ENCODE measurements around the gene C1orf50.

C1orf50 gene

DNA sequence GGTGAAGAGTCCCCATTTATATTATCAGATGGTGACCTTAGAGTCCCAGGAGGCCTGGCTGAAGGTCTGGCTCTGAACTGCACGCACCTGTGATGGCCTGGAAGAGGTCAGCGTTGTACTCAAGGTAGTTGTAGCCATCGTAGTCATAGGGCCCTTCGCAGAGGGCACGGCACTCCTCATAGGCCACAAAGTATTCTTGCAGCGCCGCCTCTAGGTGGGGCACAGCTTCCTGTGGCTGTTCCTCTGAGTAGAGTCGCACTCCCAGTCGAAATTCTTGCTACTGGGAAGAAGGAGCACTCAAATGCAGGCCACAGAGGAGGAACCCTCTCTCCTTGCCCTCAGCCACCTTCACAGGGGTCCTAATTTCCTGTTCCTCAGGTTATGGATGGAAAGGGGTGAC lies 7.9 kb upstream of the C1orf50 start:
- DNase-seq (ENCODE audit: low spot score), result no peak

DNA sequence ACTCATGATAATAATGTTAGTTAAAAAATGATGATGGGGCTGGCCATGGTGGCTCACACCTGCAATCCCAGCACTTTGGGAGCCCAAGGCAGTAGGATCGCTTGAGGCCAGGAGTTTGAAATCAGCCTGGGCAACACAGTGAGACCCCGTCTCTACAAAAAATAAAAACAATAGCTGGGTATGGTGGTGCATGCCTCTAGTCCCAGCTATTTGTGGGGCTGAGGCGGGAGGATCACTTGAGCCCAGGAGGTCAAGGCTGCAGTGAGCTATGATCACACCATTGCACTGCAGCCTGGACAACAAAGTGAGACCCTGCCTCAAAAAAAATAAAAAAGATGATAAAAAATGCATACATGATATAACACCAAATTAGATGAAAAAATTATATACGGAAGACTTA lies 5.5 kb upstream of the C1orf50 start:
- no peak for DNase-seq (ENCODE audit: low spot score)

DNA sequence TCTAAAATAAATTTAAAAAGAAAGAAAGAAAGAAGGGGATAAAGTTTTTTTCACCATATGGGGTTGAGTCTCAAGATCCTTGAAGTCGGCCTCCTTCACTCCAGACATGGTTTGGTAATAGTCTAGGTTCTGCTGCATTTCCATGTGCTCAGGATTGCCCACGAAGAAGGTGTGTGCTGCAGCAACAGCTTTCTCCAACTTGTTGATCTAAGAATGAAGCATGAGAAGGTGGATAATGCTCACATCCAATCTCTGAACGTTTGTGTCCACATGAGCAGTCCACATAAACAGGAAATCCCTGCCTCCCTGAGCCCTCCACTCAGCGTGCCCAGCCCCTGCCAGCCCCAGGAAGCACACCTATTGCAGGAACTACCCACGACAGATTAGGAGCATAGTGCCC lies 4.8 kb upstream of the C1orf50 start:
- no peak for DNase-seq (ENCODE audit: low spot score)

- no peak for DNase-seq (ENCODE audit: low spot score)
Observed at GRCh38 chr1:42765269-42765668, 1.8 kb upstream of the C1orf50 start.

DNA sequence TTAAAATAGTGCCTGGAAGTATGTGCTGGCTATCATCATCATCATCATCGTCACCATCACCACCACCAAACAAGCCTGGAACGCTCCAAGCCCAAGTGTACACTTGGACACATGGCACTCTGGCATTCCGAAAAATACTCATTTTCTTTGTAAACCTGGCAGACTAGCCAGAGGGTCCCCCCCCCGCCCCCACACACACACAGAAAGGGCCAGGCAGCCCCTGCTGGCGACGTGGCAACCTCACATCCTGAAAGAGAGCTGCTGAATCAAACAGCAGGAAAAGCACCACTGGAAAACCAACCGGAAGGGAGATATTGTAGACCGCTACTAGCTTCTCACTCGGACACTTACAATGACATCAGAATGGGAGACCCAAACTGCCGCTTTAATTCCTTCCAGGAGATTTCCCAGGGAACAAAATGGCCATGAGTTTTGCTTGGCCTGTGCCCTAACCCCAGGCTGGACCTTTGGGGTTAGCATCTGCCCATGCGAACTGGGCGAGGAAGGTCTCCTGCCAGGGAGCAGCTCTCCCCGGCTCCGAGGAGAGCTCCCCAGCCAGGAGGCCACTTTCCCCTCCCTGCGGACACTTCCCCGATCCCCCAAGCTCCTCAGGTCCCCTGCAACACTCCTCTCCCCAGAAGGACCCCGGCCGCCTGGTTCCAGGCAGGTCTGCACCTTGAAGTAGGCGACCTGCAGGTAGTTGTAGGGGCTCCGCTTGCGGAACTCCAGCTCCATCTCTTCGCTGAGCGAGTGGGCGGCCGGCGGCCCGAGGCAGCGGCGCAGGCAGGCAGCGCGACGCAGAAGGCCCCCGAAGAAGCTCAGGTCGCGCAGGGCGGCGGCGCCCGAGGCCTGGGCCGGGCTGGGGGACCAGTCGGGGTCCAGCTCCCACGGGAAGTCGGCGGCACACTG lies 963 bp upstream of the C1orf50 start:
- DNase-seq (ENCODE audit: low spot score), result no peak

DNA sequence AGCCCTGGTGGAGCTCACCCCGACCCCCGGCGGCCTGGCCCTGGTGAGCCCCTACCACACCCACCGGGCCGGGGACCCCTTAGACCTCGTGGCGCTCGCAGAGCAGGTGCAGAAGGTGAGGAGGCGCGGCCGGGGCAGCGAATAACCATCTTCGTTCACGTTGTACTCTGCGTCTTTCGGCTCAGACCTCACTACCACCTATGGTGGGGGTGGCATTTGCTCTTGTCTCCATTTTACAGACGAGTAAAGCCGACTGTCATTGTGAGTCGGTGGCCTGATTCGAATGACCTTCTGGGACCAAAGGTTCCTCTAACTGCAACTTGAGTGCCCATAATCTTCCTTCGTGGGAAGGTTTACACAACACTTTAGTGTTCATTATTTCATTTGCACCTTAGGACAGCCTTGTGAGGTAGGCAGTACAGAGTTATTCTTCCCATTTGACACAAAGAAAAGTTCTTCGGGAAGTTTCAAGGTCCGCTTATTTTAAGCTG lies 506 bp downstream of the C1orf50 start:
- DNase-seq (ENCODE audit: low spot score), result no peak

GRCh38 chr1:42768172-42768571 lies 1.1 kb downstream of the C1orf50 start:
- peak; percentile 20 for DNase-seq (ENCODE audit: low spot score)

DNA sequence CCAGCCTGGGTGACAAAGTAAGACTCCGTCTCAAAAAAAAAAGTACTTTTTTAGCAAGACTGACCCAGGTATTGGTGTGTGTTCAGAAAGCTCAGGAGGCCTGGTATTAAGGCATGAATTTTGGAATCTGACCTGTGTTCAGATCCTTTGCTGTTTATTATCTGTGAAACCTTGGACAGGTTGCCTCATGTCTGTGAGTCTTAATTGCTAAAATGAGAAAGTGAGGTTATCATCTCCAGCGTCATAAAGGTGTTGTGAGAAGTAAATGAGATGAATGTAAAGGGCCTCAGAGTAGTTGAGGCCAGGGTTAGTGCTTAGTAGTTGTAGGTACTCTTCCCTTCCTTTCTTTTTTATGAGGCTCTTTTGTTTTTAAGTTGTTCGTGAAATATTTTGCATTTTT lies 2.8 kb downstream of the C1orf50 start:
- DNase-seq (ENCODE audit: low spot score), result no peak

GRCh38 chr1:42773420-42773819 lies 6.4 kb downstream of the C1orf50 start:
- no peak for DNase-seq (ENCODE audit: low spot score)

- DNase-seq (ENCODE audit: low spot score), result no peak
Observed at GRCh38 chr1:42774928-42775526, 8.0 kb downstream of the C1orf50 start.

DNA sequence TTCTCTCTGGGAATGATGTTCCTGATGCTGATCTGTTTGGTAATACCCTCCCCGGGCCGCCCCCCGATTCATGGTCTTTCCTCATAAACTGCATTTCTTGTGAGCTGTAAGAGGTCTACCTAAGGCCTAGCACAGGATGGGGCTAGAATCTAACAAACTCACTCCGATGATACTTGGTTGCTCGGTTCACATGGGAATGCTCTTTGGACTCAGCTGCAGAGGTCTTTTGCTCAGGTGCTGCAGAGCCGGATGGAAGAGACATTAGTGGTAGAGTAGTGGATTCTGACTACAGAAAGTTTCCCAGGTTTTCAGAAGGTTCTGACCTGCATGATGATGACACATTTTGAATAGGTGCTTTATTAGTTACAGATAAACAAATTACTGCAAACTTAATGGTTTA lies 9.5 kb downstream of the C1orf50 start:
- no peak for DNase-seq (ENCODE audit: low spot score)

GRCh38 chr1:42777852-42778251 lies 10.8 kb downstream of the C1orf50 start:
- DNase-seq (ENCODE audit: low spot score), result peak; percentile 84

GRCh38 chr1:42779725-42780124 lies 12.7 kb downstream of the C1orf50 start:
- DNase-seq (ENCODE audit: low spot score), result no peak

DNA sequence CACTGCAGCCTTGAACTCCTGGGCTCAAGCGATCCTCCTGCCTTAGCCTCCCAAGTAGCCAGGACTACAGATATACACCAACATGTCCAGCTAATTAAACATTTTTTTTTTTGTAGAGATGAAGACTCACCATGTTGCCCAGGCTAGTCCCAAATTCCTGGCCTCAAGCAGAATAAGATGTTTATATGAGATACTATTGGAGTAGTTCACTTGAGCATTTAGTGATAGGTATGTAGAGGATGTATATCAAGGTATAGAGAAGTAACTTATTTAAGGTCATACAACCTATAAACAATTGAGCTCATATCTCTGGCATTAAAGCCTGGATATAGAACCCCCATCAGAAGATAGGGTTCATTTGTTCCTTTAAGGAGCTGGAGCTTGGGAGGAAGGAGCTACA lies 13.1 kb downstream of the C1orf50 start:
- DNase-seq (ENCODE audit: low spot score), result no peak

- DNase-seq (ENCODE audit: low spot score), result no peak
Observed at GRCh38 chr1:42783092-42783491, 16.0 kb downstream of the C1orf50 start.

- no peak for DNase-seq (ENCODE audit: low spot score)
Observed at GRCh38 chr1:42784547-42784945, 17.5 kb downstream of the C1orf50 start.

- no peak for DNase-seq (ENCODE audit: low spot score)
Observed at GRCh38 chr1:42784946-42785693, 18.1 kb downstream of the C1orf50 start, which contains the start of gene TMEM269. Gene TMEM269 (plus strand): TSS chr1:42784991. CDS start chr1:42789894, 4,903 bp downstream.

- no peak for DNase-seq (ENCODE audit: low spot score)
Observed at GRCh38 chr1:42786097-42786496, 19.0 kb downstream of the C1orf50 start.

DNA sequence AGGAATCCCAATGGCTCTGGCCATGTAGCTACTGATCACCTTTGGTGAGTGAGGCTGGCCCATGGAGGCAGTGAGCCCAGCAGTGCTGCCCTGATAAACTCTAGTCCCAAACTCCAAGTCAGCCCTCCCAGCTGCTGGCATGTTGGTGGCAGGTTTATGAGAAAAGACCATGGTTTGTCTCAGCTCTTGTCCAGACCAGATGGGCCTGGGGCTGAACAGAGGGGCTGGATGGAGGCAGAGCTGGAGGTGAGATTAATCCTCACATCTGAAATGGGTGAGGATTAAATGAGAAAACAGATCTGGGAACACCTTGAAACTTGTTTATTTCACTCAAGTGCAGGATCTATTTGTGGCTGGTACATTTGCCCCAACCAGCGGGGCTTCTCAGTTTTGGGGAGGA lies 21.0 kb downstream of the C1orf50 start:
- DNase-seq (ENCODE audit: low spot score), result no peak

DNA sequence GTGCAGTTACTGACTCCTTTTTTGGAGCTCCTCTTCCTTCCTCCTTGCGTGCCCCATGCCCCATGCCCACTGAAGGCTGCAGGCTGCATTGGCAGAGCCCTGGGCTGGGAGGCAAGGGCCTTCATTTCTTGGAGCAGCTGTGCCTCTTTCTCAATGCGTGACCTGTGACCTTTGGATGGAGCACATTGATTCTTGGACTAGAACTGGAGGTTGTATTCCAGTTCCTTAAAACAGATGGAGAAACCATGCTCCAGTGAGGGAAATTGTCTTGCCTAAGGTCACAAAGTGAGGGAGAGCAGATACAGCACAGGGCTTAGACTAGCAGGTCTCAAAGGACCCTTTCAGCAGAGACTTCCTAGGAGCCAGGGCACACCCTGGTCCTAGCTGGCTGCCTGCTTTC lies 26.8 kb downstream of the C1orf50 start:
- no peak for DNase-seq (ENCODE audit: low spot score)

DNA sequence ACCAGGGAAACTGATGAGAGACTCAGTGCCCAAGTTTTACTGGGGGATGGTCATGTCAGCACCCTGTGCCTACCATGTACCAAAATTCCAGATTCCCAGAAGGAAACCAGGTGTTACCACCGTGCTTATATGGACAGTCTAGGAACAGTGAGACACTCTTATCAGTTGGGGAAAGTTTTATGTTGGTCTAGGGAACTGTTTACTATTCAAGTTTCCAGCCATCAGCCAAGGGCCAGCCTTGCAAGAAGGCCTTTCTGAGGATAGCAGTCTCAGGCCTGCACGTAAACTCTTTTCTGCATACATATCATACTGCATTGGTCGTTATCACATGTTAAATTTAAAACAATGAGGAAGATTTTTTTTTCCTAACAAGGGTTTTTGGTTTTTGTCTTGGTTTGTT lies 30.4 kb downstream of the C1orf50 start:
- DNase-seq (ENCODE audit: low spot score), result no peak

GRCh38 chr1:42797979-42798378 lies 30.9 kb downstream of the C1orf50 start:
- DNase-seq (ENCODE audit: low spot score), result no peak

All from hematopoietic multipotent progenitor cell treated with erythropoietin and hydrocortisone succinate and interleukin-3 and kit ligand, for 17 days (in vitro differentiated cells).